BLaER1 (cell line): ENCODE data around the gene DPF3.

Experiments
- H3K27ac ChIP-seq: shearing (Covaris generic); formaldehyde crosslinking; 2 replicates; pipeline ENCODE4 v1.8.1; 2022
- H3K27me3 ChIP-seq: shearing (Covaris generic); formaldehyde crosslinking; 2 replicates; pipeline ENCODE4 v1.8.1; 2022
- H3K36me3 ChIP-seq: shearing (Covaris generic); formaldehyde crosslinking; 2 replicates; pipeline ENCODE4 v1.8.1; 2022
- H3K4me1 ChIP-seq: shearing (Covaris generic); formaldehyde crosslinking; 2 replicates; pipeline ENCODE4 v1.8.1; 2022
- H3K4me2 ChIP-seq: shearing (Covaris generic); formaldehyde crosslinking; 2 replicates; pipeline ENCODE4 v1.8.1; 2022
- H3K4me3 ChIP-seq: shearing (Covaris generic); formaldehyde crosslinking; 2 replicates; pipeline ENCODE4 v1.8.1; 2022
- H3K9ac ChIP-seq: shearing (Covaris generic); formaldehyde crosslinking; 2 replicates; pipeline ENCODE4 v1.8.1; 2022
- H3K9me3 ChIP-seq: shearing (Covaris generic); formaldehyde crosslinking; 2 replicates; pipeline ENCODE4 v1.8.1; 2022
- H4K20me1 ChIP-seq: shearing (Covaris generic); formaldehyde crosslinking; 2 replicates; pipeline ENCODE4 v1.8.1; 2022
- Cebpa-rat ChIP-seq: shearing (Covaris generic); IDR thresholded peaks from 2 replicates; pipeline ENCODE4 v1.8.1; 2022

DPF3 gene

GRCh38 chr14:72740504-72740961 is 153.4 kb downstream of the DPF3 start:
- peaks cover 20% of the 10 kb centered on the region for H3K4me1 ChIP-seq
- TF ChIP-seq Cebpa-rat: no peak
- H3K27ac ChIP-seq: no peak overlapping the region
- no peaks in the 10 kb centered on the region for H3K27me3 ChIP-seq
- no peaks in the 10 kb centered on the region for H3K9me3 ChIP-seq
- H3K4me2 ChIP-seq: no peak overlapping the region
- H3K4me3 ChIP-seq: no peak overlapping the region
- H4K20me1 ChIP-seq: no peaks in the 10 kb centered on the region
- no peaks in the 10 kb centered on the region for H3K36me3 ChIP-seq
- H3K9ac ChIP-seq: no peak overlapping the region

GRCh38 chr14:72739446-72740405 is 154.2 kb downstream of the DPF3 start:
- Histone ChIP-seq H3K27ac (no peak overlapping the region), H3K9me3 (no peaks in the 10 kb centered on the region), H3K4me3 (no peak overlapping the region), H3K9ac (no peak overlapping the region), H3K27me3 (no peaks in the 10 kb centered on the region), H3K36me3 (no peaks in the 10 kb centered on the region), H3K4me1 (peaks cover 20% of the 10 kb centered on the region), H3K4me2 (no peak overlapping the region), H4K20me1 (no peaks in the 10 kb centered on the region)
- no peak for TF ChIP-seq Cebpa-rat

GRCh38 chr14:72738161-72738611 is 155.7 kb downstream of the DPF3 start:
- no peak for TF ChIP-seq Cebpa-rat
- Histone ChIP-seq H3K27me3 (no peaks in the 10 kb centered on the region), H4K20me1 (no peaks in the 10 kb centered on the region), H3K27ac (no peak overlapping the region), H3K36me3 (no peaks in the 10 kb centered on the region), H3K9me3 (no peaks in the 10 kb centered on the region), H3K4me1 (peaks cover 20% of the 10 kb centered on the region), H3K4me2 (peak overlapping the region; percentile 33), H3K9ac (no peak overlapping the region), H3K4me3 (no peak overlapping the region)

- peak overlapping the region; percentile 33 for H3K4me2 ChIP-seq
- no peaks in the 10 kb centered on the region for H4K20me1 ChIP-seq
- H3K4me3 ChIP-seq: no peak overlapping the region
- peaks cover 20% of the 10 kb centered on the region for H3K4me1 ChIP-seq
- no peak for TF ChIP-seq Cebpa-rat
- H3K9ac ChIP-seq: no peak overlapping the region
- no peak overlapping the region for H3K27ac ChIP-seq
- H3K9me3 ChIP-seq: no peaks in the 10 kb centered on the region
- H3K36me3 ChIP-seq: no peaks in the 10 kb centered on the region
- no peaks in the 10 kb centered on the region for H3K27me3 ChIP-seq
Observed at GRCh38 chr14:72737560-72737943, 156.3 kb downstream of the DPF3 start.

- Histone ChIP-seq H3K4me2 (peak overlapping the region; percentile 33), H3K36me3 (no peaks in the 10 kb centered on the region), H3K27ac (no peak overlapping the region), H4K20me1 (no peaks in the 10 kb centered on the region), H3K9me3 (no peaks in the 10 kb centered on the region), H3K9ac (no peak overlapping the region), H3K4me1 (peaks cover 20% of the 10 kb centered on the region), H3K4me3 (no peak overlapping the region), H3K27me3 (no peaks in the 10 kb centered on the region)
- TF ChIP-seq Cebpa-rat: no peak
Observed at GRCh38 chr14:72736786-72737559, 156.9 kb downstream of the DPF3 start.

GRCh38 chr14:72736308-72736707 is 157.6 kb downstream of the DPF3 start:
- H3K36me3 ChIP-seq: no peaks in the 10 kb centered on the region
- peaks cover 20% of the 10 kb centered on the region for H3K4me1 ChIP-seq
- H3K27me3 ChIP-seq: no peaks in the 10 kb centered on the region
- H3K4me3 ChIP-seq: no peak overlapping the region
- H3K9me3 ChIP-seq: no peaks in the 10 kb centered on the region
- no peaks in the 10 kb centered on the region for H4K20me1 ChIP-seq
- TF ChIP-seq Cebpa-rat: no peak
- no peak overlapping the region for H3K27ac ChIP-seq
- peak overlapping the region; percentile 33; the same call in 1 of the 2 replicates for H3K4me2 ChIP-seq
- H3K9ac ChIP-seq: no peak overlapping the region

- no peak overlapping the region for H3K9ac ChIP-seq
- H3K4me1 ChIP-seq: peaks cover 8% of the 10 kb centered on the region
- no peak overlapping the region for H3K4me3 ChIP-seq
- H3K9me3 ChIP-seq: no peaks in the 10 kb centered on the region
- no peaks in the 10 kb centered on the region for H3K36me3 ChIP-seq
- H4K20me1 ChIP-seq: no peaks in the 10 kb centered on the region
- no peak overlapping the region for H3K27ac ChIP-seq
- no peak for TF ChIP-seq Cebpa-rat
- no peak overlapping the region for H3K4me2 ChIP-seq
- H3K27me3 ChIP-seq: no peaks in the 10 kb centered on the region
Observed at GRCh38 chr14:72732022-72732780, 161.7 kb downstream of the DPF3 start.

- no peak for TF ChIP-seq Cebpa-rat
- H3K4me1 ChIP-seq: peaks cover under 1% of the 10 kb centered on the region; the same call in 1 of the 2 replicates
Observed at GRCh38 chr14:72731252-72732020, 162.5 kb downstream of the DPF3 start.

GRCh38 chr14:72730468-72730867 is 163.4 kb downstream of the DPF3 start:
- H3K9me3 ChIP-seq: no peaks in the 10 kb centered on the region
- no peaks in the 10 kb centered on the region for H3K36me3 ChIP-seq
- H3K4me3 ChIP-seq: no peak overlapping the region
- no peaks in the 10 kb centered on the region for H4K20me1 ChIP-seq
- TF ChIP-seq Cebpa-rat: no peak
- no peak overlapping the region for H3K4me2 ChIP-seq
- no peak overlapping the region for H3K9ac ChIP-seq
- H3K27ac ChIP-seq: no peak overlapping the region
- H3K27me3 ChIP-seq: no peaks in the 10 kb centered on the region
- no peaks in the 10 kb centered on the region for H3K4me1 ChIP-seq

More at GRCh38 chr14:72731252-72732020, 162.5 kb downstream of the DPF3 start:
- no peak overlapping the region for H3K4me3 ChIP-seq
- no peaks in the 10 kb centered on the region for H3K27me3 ChIP-seq
- H3K9ac ChIP-seq: no peak overlapping the region
- no peaks in the 10 kb centered on the region for H4K20me1 ChIP-seq
- H3K36me3 ChIP-seq: no peaks in the 10 kb centered on the region
- H3K27ac ChIP-seq: no peak overlapping the region
- H3K9me3 ChIP-seq: no peaks in the 10 kb centered on the region
- no peak overlapping the region for H3K4me2 ChIP-seq
